ENCODE measurements around the gene VCL.
A peak's percentile ranks its signal among the peaks of the same experiment; 100 is the strongest.
"Not testable (repeated sequence)": the region's sequence is repeated elsewhere in the genome, so short reads cannot be mapped to it uniquely, and the experiment has no call there.

Gene VCL

DNA sequence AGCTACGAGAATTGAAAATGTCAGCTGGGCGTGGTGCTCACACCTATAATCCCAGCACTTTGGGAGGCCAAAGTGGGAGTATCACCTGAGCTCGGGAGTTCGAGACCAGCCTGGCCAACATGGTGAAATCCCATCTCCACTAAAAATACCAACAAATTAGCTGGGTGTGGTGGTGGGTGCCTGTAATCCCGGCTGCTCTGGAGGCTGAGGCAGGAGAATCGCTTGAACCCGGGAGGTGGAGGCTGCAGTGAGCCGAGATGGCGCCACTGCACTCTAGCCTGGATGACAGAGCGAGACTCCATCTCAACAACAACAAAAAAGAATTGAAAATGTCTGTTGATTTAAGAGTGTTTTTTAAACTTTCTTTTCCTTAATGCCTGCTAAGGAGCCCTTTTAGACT lies 149.1 kb downstream of the VCL start:
- DNase-seq (ENCODE audit: extremely low read depth in 1 of 2, low read depth in 1 of 2), result not testable (repeated sequence)

DNA sequence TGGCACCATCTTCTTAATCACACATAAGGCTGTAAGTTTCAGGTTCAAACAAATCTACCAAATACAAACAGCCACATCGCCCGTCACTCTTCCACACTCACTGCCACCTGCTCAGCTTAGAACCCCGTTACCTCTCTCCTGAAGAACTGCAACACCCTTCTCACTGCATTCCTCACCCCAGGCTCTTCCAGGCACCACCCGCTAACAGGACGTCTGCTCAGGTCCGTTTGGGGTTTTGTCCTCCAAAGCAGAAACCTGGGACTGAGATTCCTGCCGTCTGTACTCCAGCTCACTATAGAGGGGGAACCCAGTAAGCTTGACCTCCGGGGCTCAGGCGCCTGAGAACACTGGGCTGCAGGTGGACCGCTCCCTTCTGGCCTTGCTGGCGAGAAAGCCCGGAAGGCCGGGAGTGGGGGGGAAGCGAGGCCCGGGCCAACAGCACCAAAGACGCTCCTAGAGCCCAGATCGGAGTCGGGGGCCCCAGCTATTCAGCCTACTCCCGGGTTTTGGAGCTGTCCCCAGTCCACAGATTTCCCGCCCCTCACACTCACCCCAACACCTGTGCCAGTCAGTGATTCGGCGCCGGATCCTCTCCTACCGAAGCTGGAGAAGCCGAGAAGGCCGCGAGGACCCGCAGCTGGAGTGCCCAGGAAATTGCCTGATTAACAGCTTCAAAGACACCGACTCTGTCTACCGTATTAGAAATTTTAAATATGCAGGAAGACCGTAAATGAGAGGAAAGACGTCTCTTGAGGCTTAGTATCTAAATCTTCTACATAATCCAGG lies 152.5 kb downstream of the VCL start, which contains the start of gene AP3M1:
Gene AP3M1, minus strand, starts transcription at position 625 of the 786 bp plus-strand sequence. CDS start 12,449 bp downstream, outside the sequence.
- DNase-seq (ENCODE audit: extremely low read depth in 1 of 2, low read depth in 1 of 2), result peak; percentile 59 to 63

DNA sequence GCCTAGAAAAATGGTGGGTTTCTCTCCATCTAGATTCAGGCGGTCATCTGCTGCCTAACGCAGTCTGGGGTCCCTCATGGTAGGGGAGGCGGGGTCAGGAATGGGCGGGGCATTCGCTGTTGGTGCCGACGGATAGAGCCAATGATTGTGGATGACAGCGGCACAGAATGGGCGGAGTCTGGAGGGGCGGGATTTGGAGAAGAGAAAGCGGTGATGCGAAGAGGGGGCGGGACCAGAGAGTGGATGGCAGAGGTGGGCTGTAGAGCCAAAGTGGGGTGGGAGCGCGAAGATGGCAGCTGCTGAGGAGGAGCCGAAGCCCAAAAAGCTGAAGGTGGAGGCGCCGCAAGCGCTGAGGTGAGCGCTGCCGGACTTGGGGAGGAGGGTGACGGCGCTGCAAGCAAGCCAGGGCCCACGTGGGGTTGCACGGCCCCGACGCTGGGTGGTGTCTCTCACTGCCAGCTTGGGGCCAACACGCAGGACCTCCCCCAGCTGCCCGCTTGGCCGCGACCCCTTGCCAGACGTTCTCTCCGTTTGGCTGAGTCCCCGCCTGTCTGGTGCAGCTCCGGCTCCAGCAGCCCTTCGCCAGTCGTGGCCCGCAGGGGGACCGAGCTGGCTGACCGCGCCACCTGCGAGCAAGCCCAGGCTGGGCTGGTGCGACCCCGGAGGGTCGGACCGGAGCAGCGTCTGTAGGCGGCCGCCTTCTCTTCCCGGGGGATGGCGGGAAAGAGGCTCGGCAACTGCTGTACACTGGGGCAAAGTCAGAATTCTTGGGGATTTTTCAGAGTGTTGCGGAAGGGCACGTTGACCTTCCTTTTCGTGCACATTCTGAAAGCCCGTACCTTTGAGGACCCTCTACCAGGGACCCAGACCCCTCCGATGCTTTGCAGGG lies 153.3 kb downstream of the VCL start, which contains the start of gene ADK:
Gene ADK, plus strand, starts transcription at position 232 of the 889 bp plus-strand sequence. Its CDS starts 58 bp downstream, at position 290.
- peak; percentile 100 for DNase-seq (ENCODE audit: extremely low read depth in 1 of 2, low read depth in 1 of 2)

DNA sequence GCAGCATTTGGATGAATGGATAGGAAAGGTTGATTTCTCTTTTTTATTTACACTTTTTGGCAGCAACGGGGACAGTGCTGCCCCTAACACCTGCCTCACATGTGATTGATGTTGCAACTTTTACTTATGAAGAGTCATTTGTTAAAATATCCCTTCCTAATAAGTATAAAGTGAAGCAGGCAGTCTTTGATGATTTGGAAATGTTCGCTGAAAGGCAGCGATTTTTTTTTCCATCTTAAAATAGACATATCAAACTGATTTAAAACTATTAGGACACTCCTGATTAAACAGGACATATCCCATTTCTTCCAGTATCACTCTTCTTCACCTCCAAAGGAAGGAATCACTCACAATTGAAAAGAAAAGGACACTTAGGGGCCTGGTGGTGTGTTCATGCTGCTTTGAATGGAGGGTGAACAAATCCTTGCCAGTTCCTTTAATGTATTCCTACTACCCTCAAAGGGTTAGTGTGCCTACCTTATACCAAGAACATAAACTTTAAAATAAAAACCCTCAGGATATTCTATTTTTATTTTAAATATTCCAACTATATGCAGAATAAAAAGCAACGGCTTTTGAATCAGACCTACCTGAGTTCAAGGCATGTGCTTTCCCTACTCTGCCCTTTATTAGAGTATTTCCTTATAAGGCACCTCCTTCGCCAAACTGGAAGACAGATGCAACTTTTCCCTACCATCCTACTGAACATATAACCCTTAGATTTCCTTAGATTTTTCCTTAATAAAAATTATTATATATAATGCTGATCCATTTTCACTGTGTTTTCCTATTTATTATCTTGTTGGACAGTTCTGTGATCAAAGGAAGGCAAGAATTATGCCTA lies 154.2 kb downstream of the VCL start:
- DNase-seq (ENCODE audit: extremely low read depth in 1 of 2, low read depth in 1 of 2), result no peak

DNA sequence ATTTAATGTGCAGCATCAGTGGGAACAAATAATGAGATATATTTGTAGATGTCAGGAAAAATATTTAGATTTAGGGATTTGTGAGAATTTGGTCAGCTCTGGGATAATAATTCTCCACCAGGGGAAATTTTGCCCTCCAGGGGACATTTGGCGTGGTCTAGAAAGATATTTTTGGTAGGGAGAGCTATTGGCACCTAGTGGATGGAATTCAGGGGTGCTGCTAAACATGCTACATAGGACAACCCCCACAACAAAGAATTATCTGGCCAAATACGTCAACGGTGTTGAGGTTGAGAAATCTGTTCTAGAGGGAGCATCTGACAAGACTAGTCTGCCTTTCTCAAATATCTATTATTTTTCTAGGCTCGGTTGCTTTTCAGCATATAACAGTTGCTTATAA lies 155.2 kb downstream of the VCL start:
- no peak for DNase-seq (ENCODE audit: extremely low read depth in 1 of 2, low read depth in 1 of 2)

DNA sequence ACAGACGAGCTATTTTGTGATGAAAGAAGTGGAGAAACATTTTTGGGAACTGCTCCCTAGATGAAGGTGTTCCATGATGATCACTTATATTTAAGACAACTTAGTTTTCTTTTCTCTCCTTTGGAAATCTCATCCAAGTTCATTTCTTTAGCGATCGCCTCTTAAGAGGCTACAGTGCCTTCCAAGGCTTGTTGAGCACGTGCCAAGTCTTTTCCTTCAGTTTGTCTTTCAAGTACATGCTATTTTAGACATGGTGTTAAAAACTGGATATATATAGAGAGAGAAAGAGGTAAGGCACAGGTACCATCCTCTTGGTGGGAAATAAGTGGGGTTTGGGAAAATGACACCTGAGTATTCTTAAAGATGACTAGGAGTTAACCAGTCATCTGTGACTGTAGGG lies 155.8 kb downstream of the VCL start:
- no peak for DNase-seq (ENCODE audit: extremely low read depth in 1 of 2, low read depth in 1 of 2)

DNA sequence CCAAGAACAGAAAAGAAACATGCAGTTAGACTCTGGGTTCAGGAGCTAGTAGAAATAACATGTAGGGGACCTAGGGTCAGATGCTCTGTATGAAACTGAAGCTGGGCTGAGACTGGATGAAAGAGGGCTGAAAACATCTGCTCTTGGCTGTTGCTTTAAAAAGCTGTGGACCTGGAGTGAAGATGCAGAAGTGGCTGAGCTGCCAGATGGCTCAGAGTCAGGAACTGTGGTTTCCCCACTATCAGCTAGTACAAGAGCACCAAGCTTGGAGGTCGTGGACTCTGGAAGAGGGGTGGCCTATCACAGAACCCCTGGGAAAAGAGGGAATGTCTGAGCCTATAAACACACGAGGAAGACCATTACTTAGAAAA lies 159.0 kb downstream of the VCL start:
- DNase-seq (ENCODE audit: extremely low read depth in 1 of 2, low read depth in 1 of 2), result no peak

DNA sequence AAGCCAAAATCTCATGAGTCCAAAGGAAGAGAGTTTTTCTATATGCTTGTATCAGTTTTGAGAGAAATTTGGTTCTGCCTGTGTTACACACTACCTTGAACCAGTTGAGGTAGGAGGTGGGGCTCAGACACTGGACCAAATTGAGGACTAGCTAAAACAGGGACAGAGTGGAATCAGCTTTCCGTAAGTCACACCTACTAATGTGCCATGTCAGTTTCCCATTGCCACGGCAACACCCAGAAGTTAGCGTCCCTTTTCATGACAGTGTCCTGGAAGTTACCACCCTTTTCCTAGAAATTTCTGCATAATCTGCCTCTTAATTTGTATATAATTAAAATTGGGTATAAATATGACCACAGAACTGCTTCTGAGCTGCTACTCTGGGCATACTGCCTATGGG lies 162.1 kb downstream of the VCL start:
- no peak for DNase-seq (ENCODE audit: extremely low read depth in 1 of 2, low read depth in 1 of 2)

DNA sequence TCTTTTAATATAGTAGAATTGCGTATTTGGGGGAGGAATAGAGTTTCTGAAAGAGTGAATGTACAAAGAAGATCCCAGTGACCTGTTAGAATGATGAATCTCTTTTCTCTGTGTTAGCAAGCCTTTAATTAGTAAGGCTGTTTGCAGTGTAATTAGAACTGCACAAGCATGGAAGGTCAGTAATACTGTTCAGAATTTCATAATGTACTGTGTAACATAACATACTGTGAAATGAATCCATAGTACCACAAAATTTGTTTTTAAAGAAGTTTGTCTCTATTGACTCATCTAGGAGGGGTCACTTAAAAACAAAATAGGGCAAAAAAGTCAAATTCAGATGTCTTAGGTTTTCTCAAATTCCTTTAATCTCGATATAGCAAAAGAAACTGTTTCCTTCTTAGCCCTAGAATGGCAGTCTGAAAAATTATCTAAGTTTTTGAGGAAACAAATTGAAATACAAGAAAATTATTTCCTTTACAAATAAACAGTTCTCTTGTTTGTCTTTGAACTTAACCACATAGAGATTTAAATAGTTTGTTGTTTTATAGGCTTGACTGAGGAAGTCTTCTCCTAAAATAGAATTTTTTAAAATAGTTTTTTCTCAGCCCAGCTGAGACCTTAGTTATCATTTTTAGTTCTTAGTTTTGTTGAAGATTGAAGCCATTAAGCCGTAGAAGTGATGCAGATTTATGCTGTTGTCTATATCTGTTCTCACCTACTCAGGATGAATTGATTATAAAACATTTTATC lies 165.6 kb downstream of the VCL start:
- no peak for DNase-seq (ENCODE audit: extremely low read depth in 1 of 2, low read depth in 1 of 2)

DNA sequence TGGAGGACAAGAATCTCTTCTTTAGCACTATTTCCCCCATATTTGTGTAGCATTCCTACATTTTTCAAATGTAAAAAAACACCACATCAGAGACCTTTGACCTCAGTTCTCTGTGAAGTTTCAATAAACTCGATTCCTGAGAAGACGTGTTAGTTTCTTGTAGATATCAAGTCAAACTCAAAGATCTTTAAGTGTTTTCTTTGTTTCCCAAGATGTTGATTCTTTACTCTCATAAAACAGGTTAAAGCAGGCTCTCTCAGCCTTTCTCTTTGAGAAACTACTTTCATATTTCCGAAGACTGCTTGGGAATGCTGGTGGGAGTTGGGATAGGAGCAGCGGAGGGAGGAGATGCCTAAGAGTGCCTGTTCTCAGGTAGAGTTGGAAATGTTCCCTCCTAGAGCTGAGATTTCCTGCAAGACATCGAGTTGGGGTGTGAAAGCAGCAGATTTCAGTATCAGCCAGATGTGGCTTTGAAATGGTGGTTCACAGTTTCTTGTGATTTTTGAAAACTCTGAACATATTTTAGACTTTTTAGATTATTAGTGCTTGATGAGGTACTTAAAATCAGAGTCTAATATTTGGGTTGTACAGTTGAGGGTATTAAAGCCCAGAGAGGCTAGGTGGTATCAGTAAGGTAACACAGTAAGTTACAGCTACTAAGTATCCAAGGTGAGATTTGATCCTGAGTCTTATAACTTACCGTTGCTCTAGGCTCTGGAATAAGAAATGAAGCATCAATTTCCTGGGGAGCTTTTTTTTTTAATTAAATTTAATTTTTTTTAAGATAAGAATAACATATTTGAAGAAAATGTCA lies 167.0 kb downstream of the VCL start:
- DNase-seq (ENCODE audit: extremely low read depth in 1 of 2, low read depth in 1 of 2), result no peak

DNA sequence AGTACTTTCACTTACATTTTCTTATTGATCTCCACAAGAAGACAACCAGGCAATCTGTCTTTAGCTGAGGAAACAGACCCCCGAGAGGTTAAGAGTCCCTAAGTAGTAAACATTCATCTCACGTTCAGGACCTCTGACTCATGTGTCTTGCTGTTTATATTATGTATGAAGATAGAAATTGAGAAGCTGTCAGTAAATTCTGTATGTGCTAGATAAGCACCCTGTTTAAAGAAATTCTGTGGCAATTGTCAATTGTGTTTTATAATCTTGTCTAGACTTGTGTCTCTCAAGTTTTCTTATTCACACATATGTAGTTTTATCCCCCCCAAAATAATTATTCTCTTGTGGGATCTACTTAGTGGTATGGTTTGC lies 167.6 kb downstream of the VCL start:
- no peak for DNase-seq (ENCODE audit: extremely low read depth in 1 of 2, low read depth in 1 of 2)

DNA sequence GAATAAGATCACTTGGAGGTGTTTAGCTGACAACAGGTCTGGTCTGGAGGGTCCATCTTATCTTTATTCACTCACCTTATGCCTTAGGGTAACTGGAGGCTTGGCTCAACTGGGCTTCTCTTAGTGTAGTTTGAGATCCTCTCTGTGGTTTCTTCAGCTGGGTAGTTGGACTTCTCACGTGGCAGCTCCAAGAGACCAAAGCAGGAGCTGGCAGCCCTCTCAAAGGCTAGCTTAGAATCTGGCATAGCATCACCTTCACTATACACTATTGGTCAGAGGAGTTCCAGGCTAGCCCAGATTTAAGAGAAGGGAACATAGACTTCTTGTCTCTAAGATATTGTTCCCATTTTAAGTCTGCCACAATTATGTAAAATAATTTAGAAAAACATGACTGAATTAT lies 169.5 kb downstream of the VCL start:
- no peak for DNase-seq (ENCODE audit: extremely low read depth in 1 of 2, low read depth in 1 of 2)
